HepG2 (cell line): ENCODE measurements around the gene NDUFB10. TPM values are rescaled to one million over a fixed set of nuclear protein-coding genes. Genes with fewer than 3 reads are reported as not detected.

Source experiments
- ATAC-seq: fragments of 200-7000 bp; cut with Tn5 transposase; 3 replicates; pipeline ENCODE4 v1.9.1; 2020; ENCODE audit warnings: mild to moderate bottlenecking, moderate library complexity
- BruUV-seq: library from RNA; stranded (reverse); fragments of 400-500 nt; replicated peaks from 2 replicates; lab custom pipeline; 2021; lab: Mats Ljungman, UMichigan
- CTCF ChIA-PET: fragments of 300-600 bp; formaldehyde crosslinking; extraction: SDS; loops from one replicate; lab custom pipeline; 2021; ENCODE audit warnings: low total read pairs, inconsistent platforms, low intra/inter-chr PET ratio; lab: Yijun Ruan, JAX
- POLR2A ChIA-PET: fragments of 350-600 bp; sonication (Branson Sonifier 250); formaldehyde crosslinking; loops from one replicate; lab custom pipeline; 2020; ENCODE audit warnings: antibody characterized with exemption, inconsistent platforms; lab: Yijun Ruan, JAX
- DNase-seq: peaks from one replicate; pipeline ENCODE4 v3.0.0-alpha.2; 2015; ENCODE audit warnings: low spot score
- FAIRE-seq: peaks from 3 replicates; lab custom pipeline; 2011; peaks lifted over from hg19 to GRCh38; lab: Jason Lieb, UNC
- H2AFZ ChIP-seq: one replicate; pipeline ENCODE4 v1.6.1; 2011; ENCODE audit warnings: low read length, inconsistent platforms
- H3K27ac ChIP-seq: fragments of 300-600 bp; 3 replicates; pipeline ENCODE4 v1.8.0; 2011; ENCODE audit warnings: mixed run types, mild to moderate bottlenecking, mixed read lengths, low read length, inconsistent platforms; ENCODE audit not compliant: insufficient read depth; ENCODE audit errors: extremely low read length
- H3K27me3 ChIP-seq, 2 experiments: fragments of 200-600 bp in 1 of 2; 2 replicates in 1 of 2; 3 replicates in 1 of 2; pipeline versions ENCODE4 v1.6.0 to v1.8.0; 2011; ENCODE audit warnings: low read length in 2 of 2, mild to moderate bottlenecking in 2 of 2, moderate library complexity in 2 of 2, inconsistent platforms in 1 of 2; ENCODE audit not compliant: insufficient read depth in 2 of 2, control insufficient read depth in 1 of 2
- H3K36me3 ChIP-seq, 2 experiments: fragments of 200-600 bp in 1 of 2; replicated peaks in 1 of 2; 2 replicates in 1 of 2; 3 replicates in 1 of 2; pipeline versions ENCODE4 v1.5.1 to v1.8.0; 2011; ENCODE audit warnings: low read length in 2 of 2, inconsistent platforms in 1 of 2; ENCODE audit not compliant: insufficient read depth in 2 of 2, control insufficient read depth in 1 of 2
- H3K4me1 ChIP-seq: 2 replicates; pipeline ENCODE4 v1.5.1; 2012; ENCODE audit warnings: low read length, inconsistent platforms; ENCODE audit not compliant: insufficient read depth
- H3K4me2 ChIP-seq: 2 replicates; pipeline ENCODE4 v1.6.0; 2011; ENCODE audit warnings: low read depth, low read length, inconsistent platforms
- H3K4me3 ChIP-seq, 3 experiments: fragments of 200-600 bp in 1 of 3; sonication (generic), shearing (Covaris generic) in 1 of 3; replicated peaks in 1 of 3; 2 replicates each; pipeline ENCODE4 v1.5.1; 2011 to 2016; ENCODE audit warnings: low read length in 3 of 3, inconsistent platforms in 2 of 3, low read depth in 2 of 3, mild to moderate bottlenecking in 2 of 3, control low read depth in 1 of 3, mixed read lengths in 1 of 3; ENCODE audit not compliant: insufficient read depth in 1 of 3
- H3K79me2 ChIP-seq: one replicate; pipeline ENCODE4 v1.6.1; 2011; ENCODE audit warnings: low read length, inconsistent platforms; ENCODE audit not compliant: insufficient read depth
- H3K9ac ChIP-seq: 2 replicates; pipeline ENCODE4 v1.6.0; 2011; ENCODE audit warnings: mild to moderate bottlenecking, low read depth, low read length, inconsistent platforms; ENCODE audit not compliant: insufficient read depth
- H3K9me3 ChIP-seq: 2 replicates; pipeline ENCODE4 v1.5.1; 2012; ENCODE audit warnings: mild to moderate bottlenecking, low read length
- H4K20me1 ChIP-seq: 2 replicates; pipeline ENCODE4 v1.6.0; 2011; ENCODE audit warnings: inconsistent platforms, mild to moderate bottlenecking, low read length, moderate library complexity; ENCODE audit not compliant: insufficient read depth
- GABPB1 ChIP-seq: IDR thresholded peaks from 2 replicates; pipeline ENCODE4 v1.6.1; 2016; ENCODE audit warnings: mild to moderate bottlenecking, missing genetic modification reagents, moderate library complexity, missing compliant biosample characterization
- HDAC1 ChIP-seq: sonication (generic); formaldehyde crosslinking; IDR thresholded peaks from 2 replicates; pipeline ENCODE4 v1.5.1; 2020; ENCODE audit warnings: mild to moderate bottlenecking, missing genetic modification reagents
- HDAC2 ChIP-seq: sonication (generic); formaldehyde crosslinking; IDR thresholded peaks from 2 replicates; pipeline ENCODE4 v1.4.0; 2020; ENCODE audit warnings: missing genetic modification reagents
- HMG20B ChIP-seq: conservative IDR thresholded peaks from 2 replicates; pipeline ENCODE4 v1.6.1; 2016; ENCODE audit warnings: missing genetic modification reagents, missing compliant biosample characterization
- HNF4A ChIP-seq: sonication (generic); formaldehyde crosslinking; IDR thresholded peaks from 2 replicates; pipeline ENCODE4 v1.4.0; 2020; ENCODE audit warnings: missing genetic modification reagents
- MEIS1 ChIP-seq: sonication (generic); formaldehyde crosslinking; IDR thresholded peaks from 2 replicates; pipeline ENCODE4 v1.9.0; 2021; ENCODE audit warnings: mild to moderate bottlenecking, missing genetic modification reagents, moderate library complexity, borderline replicate concordance
- MYC ChIP-seq: sonication (generic); formaldehyde crosslinking; IDR thresholded peaks from 2 replicates; pipeline ENCODE4 v1.9.0; 2021; ENCODE audit warnings: missing genetic modification reagents, borderline replicate concordance
- NCOR1 ChIP-seq: fragments of 200-600 bp; sonication (generic); IDR thresholded peaks from 2 replicates; pipeline ENCODE4 v1.7.0; 2017; ENCODE audit warnings: antibody characterized with exemption, low read length, borderline replicate concordance
- SAP130 ChIP-seq: IDR thresholded peaks from 2 replicates; pipeline ENCODE4 v1.6.1; 2016; ENCODE audit warnings: low read depth
- SNAPC2 ChIP-seq: sonication (generic); formaldehyde crosslinking; IDR thresholded peaks from 2 replicates; pipeline ENCODE4 v1.8.1; 2022; ENCODE audit warnings: mild to moderate bottlenecking, missing genetic modification reagents
- XRCC5 ChIP-seq: fragments of 200-400 bp; formaldehyde crosslinking; optimal IDR thresholded peaks from 2 replicates; pipeline ENCODE3; 2017; ENCODE audit warnings: mild to moderate bottlenecking, low read length
- ZNF556 ChIP-seq: sonication (generic); formaldehyde crosslinking; IDR thresholded peaks from 2 replicates; pipeline ENCODE4 v1.4.0; 2020; ENCODE audit warnings: mild to moderate bottlenecking, missing genetic modification reagents, borderline replicate concordance
- ZNF616 ChIP-seq: sonication (generic); formaldehyde crosslinking; IDR thresholded peaks from 2 replicates; pipeline ENCODE4 v1.5.0; 2020; ENCODE audit warnings: low read depth, mild to moderate bottlenecking, missing genetic modification reagents
- ZNF790 ChIP-seq: sonication (generic); formaldehyde crosslinking; IDR thresholded peaks from 2 replicates; pipeline ENCODE4 v1.8.0; 2022; ENCODE audit warnings: missing genetic modification reagents, mild to moderate bottlenecking, borderline replicate concordance
- WGBS: methylation state at CpG from one replicate; pipeline ENCODE4 v1.1.6; 2017; ENCODE audit warnings: low lambda C conversion rate; 5-methylcytosine and 5-hydroxymethylcytosine counted together
- in situ Hi-C: cut with HindIII; loops from 2 replicates; pipeline ENCODE4 v1.10.0; 2017; ENCODE audit warnings: low pct_unique_long_range_greater_than_20kb; ENCODE audit not compliant: extremely low pct_ligation_motif_present
- intact Hi-C: fragments of 100-400 bp; cut with micrococcal nuclease; formaldehyde crosslinking; loops from one replicate; pipeline ENCODE4 v1.10.0; 2022; ENCODE audit not compliant: unreplicated experiment
- polyA plus RNA-seq, 8 experiments: library from polyadenylated mRNA; depleted of rRNA in 3 of 8; stranded (reverse) in 7 of 8; unstranded in 1 of 8; fragments of >200 nt; fragmentation: Illumina TruSeq in 4 of 8; extraction: Trizol in 4 of 8; gene quantifications; 2 replicates each; pipeline versions ENCODE4 v1.2.1 to v1.2.3, GENCODE V29; 2011 to 2016; ENCODE audit warnings: low read depth in 4 of 8, missing spikeins in 1 of 8, mixed read lengths in 1 of 8; ENCODE audit not compliant: insufficient read depth in 1 of 8
- total RNA-seq, 5 experiments: library from RNA; depleted of rRNA; stranded (reverse); fragments of >200 nt; fragmentation: Illumina TruSeq; extraction: Trizol; gene quantifications; 2 replicates each; pipeline ENCODE4 v1.2.3, GENCODE V29; 2016; ENCODE audit warnings: low read depth in 1 of 5
- TF ChIP-seq, protein P1 (sequence below): IDR thresholded peaks from 2 replicates; pipeline ENCODE4 v1.6.1; 2016; ENCODE audit warnings: missing compliant biosample characterization, missing genetic modification reagents, borderline replicate concordance
- TF ChIP-seq, protein P2 (sequence below): sonication (generic); formaldehyde crosslinking; IDR thresholded peaks from 2 replicates; pipeline ENCODE4 v1.5.0; 2020; ENCODE audit warnings: missing genetic modification reagents
- TF ChIP-seq, protein P3 (sequence below): sonication (generic); formaldehyde crosslinking; IDR thresholded peaks from 2 replicates; pipeline ENCODE4 v1.5.0; 2020; ENCODE audit warnings: missing genetic modification reagents

NDUFB10 gene
- total and polyA plus RNA-seq, 2 of the 13 experiments (the other 11 are each of a cell fraction or from before 2014, with no cell fraction given): 68.6 to 157 TPM

DNA sequence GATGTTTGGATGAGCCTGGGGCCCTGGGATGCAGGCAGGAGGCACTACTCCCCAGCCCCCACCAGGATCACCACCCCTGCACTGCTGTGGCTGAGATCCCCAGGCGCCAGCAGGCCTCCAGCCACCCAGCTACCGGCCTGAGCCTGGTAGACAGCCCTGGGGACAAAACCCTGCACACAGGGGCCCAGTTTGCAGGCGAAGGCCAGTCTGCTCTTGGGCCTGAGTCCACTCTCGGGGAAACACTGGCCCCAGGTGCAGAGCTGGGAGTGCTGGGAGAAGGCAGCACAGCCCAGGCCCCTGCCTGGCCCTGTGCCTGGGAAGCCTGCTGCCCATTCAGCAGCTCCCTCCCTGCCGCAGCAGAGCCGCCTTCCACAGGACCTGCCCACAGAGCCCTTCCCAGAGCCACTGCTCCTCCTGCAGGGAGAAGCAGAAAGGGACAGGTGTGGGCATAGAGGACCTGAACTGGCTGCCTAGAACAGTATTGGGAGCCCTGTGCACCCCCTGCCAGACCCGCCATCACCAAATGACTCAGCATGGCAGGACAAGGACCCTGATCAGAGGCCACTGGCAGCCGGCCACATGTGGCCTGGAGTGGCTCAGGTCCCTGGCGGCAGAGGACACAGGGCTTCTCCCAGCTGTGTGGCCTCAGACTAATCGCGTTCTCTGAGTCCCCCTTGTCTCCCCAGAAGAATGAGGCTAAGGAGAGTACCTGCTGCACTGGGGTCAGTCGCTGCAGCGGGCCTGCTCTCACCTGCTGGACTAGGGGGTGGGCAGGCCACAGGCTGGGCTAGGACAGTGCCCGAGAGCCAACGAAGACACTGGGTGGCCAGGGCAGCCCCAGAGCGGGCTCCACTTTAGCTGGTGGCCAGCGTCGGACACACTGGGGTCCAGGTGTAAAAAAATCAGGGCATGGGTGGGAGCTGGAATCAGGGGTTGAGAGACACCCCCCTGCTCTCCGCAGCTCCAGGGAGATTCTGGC, 27.0 kb upstream of the NDUFB10 start:
- ChIA-PET POLR2A (interaction anchor here (1.2 to 1.8 kb wide), 5 partner anchors 9 to 223 kb away, joined by 3 to 34 read pairs (median 8); partner anchors contain the start of genes FAHD1, HAGH, MSRB1 and RPS2), CTCF (interaction anchor here (0.7 kb wide), 2 partner anchors 69 to 119 kb away, joined by 3 read pairs; no protein-coding TSS in a partner anchor)
- FAIRE-seq: peak; percentile 64
- H3K36me3 ChIP-seq: 0 out of 5 replicates have a peak, but pooled peaks cover 0 to 3% of the 10 kb centered on the region in 2 experiments
- BruUV-seq: no TSS peak
- no peaks in the 10 kb centered on the region for H3K9me3 ChIP-seq
- H3K27me3 ChIP-seq: peaks cover 0 to 3% of the 10 kb centered on the region in 2 experiments; a peak in 2 of 5 replicates
- in situ Hi-C loops (no loop called here), intact Hi-C loops (loop anchor here (2.0 kb wide), 1 partner anchor 70 kb away; no protein-coding TSS in a partner anchor)
- peak overlapping the region; percentile 46 for H3K9ac ChIP-seq
- H3K27ac ChIP-seq: peak overlapping the region; percentile 25
- peak overlapping the region in 1 of 3 experiments; percentile 58; a peak in 3 of 6 replicates for H3K4me3 ChIP-seq
- peak; percentile 69 for DNase-seq
- no peaks in the 10 kb centered on the region for H4K20me1 ChIP-seq
- ATAC-seq: peak; percentile 78
- no peaks in the 10 kb centered on the region for H3K79me2 ChIP-seq
- no peak overlapping the region for H2AFZ ChIP-seq
- peak overlapping the region; percentile 68 for H3K4me2 ChIP-seq
- peaks cover 77% of the 10 kb centered on the region for H3K4me1 ChIP-seq
- WGBS: 44% methylated on average over 8 of the region's 19 CpGs
- TF ChIP-seq NCOR1 (no peak), XRCC5 (peak; percentile 81), ZNF556 (0 out of 2 replicates have a peak, but pooled peaks have one; percentile 27), HMG20B (CRISPR knock-in tag) (no peak), ZNF616 (CRISPR knock-in tag) (no peak), SNAPC2 (CRISPR knock-in tag) (no peak), SAP130 (peak; percentile 41), ZNF790 (CRISPR knock-in tag) (no peak), HDAC2 (CRISPR knock-in tag) (no peak), HDAC1 (CRISPR knock-in tag) (peak; percentile 75), MYC (0 out of 2 replicates have a peak, but pooled peaks have one; percentile 35), GABPB1 (CRISPR knock-in tag) (no peak; the same call in 1 of the 2 replicates), MEIS1 (CRISPR knock-in tag) (0 out of 2 replicates have a peak, but pooled peaks have one; percentile 21), HNF4A (no peak; the same call in 1 of the 2 replicates)
- TF ChIP-seq, protein P1, sequence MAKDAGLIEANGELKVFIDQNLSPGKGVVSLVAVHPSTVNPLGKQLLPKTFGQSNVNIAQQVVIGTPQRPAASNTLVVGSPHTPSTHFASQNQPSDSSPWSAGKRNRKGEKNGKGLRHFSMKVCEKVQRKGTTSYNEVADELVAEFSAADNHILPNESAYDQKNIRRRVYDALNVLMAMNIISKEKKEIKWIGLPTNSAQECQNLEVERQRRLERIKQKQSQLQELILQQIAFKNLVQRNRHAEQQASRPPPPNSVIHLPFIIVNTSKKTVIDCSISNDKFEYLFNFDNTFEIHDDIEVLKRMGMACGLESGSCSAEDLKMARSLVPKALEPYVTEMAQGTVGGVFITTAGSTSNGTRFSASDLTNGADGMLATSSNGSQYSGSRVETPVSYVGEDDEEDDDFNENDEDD: peak; percentile 24; the same call in 1 of the 2 replicates
- TF ChIP-seq, protein P2, sequence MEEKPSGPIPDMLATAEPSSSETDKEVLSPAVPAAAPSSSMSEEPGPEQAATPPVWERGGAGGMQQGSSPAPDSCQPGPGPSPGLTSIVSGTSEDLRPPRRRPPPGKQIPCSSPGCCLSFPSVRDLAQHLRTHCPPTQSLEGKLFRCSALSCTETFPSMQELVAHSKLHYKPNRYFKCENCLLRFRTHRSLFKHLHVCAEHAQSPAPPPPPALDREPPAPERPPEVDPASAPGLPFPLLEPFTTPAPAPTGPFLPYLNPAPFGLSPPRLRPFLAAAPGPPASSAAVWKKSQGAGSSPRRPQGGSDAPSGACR (CRISPR knock-in tag): peak; percentile 74; the same call in 1 of the 2 replicates
- TF ChIP-seq, protein P3, sequence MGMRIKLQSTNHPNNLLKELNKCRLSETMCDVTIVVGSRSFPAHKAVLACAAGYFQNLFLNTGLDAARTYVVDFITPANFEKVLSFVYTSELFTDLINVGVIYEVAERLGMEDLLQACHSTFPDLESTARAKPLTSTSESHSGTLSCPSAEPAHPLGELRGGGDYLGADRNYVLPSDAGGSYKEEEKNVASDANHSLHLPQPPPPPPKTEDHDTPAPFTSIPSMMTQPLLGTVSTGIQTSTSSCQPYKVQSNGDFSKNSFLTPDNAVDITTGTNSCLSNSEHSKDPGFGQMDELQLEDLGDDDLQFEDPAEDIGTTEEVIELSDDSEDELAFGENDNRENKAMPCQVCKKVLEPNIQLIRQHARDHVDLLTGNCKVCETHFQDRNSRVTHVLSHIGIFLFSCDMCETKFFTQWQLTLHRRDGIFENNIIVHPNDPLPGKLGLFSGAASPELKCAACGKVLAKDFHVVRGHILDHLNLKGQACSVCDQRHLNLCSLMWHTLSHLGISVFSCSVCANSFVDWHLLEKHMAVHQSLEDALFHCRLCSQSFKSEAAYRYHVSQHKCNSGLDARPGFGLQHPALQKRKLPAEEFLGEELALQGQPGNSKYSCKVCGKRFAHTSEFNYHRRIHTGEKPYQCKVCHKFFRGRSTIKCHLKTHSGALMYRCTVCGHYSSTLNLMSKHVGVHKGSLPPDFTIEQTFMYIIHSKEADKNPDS: peak; percentile 63; the same call in 1 of the 2 replicates
